GM12891 (cell line): Measurements from ENCODE around the gene PHLDB3.

ENCODE experiments used
- POLR2A ChIP-seq: IDR thresholded peaks from 2 replicates; pipeline ENCODE4 v1.6.1; 2011; ENCODE audit warnings: low read depth, low read length, control low read depth
- POLR2AphosphoS5 ChIP-seq: IDR thresholded peaks from 2 replicates; pipeline ENCODE4 v1.6.1; 2011; ENCODE audit warnings: low read depth, low read length, control low read depth
- TAF1 ChIP-seq: IDR thresholded peaks from 2 replicates; pipeline ENCODE4 v1.6.1; 2011; ENCODE audit warnings: low read depth, low read length, control low read depth

GRCh38 chr19:43462383-43462782 lies 42.2 kb downstream of the PHLDB3 start:
- TF ChIP-seq POLR2A (no peak), TAF1 (no peak), POLR2AphosphoS5 (no peak)
